ENCODE results near the gene MAPRE2.

The MAPRE2 gene

GRCh38 chr18:35118641-35119040 lies 77.4 kb downstream of the MAPRE2 start:
- no peak for DNase-seq (ENCODE audit: low read depth in 1 of 2, low spot score in 1 of 2)

- no peak for DNase-seq (ENCODE audit: low read depth in 1 of 2, low spot score in 1 of 2)
These were observed 79.8 kb downstream of the MAPRE2 start for GRCh38 chr18:35121038-35121437.

GRCh38 chr18:35121531-35121930 lies 80.3 kb downstream of the MAPRE2 start:
- DNase-seq (ENCODE audit: low read depth in 1 of 2, low spot score in 1 of 2), result no peak

GRCh38 chr18:35122586-35123224 lies 81.5 kb downstream of the MAPRE2 start:
- no peak for DNase-seq (ENCODE audit: low read depth in 1 of 2, low spot score in 1 of 2)

GRCh38 chr18:35123811-35124210 lies 82.6 kb downstream of the MAPRE2 start:
- no peak for DNase-seq (ENCODE audit: low read depth in 1 of 2, low spot score in 1 of 2)

- no peak for DNase-seq (ENCODE audit: low read depth in 1 of 2, low spot score in 1 of 2)
These were observed 86.0 kb downstream of the MAPRE2 start for GRCh38 chr18:35127201-35127600.

GRCh38 chr18:35128675-35129074 lies 87.5 kb downstream of the MAPRE2 start:
- DNase-seq (ENCODE audit: low read depth in 1 of 2, low spot score in 1 of 2), result no peak

- DNase-seq (ENCODE audit: low read depth in 1 of 2, low spot score in 1 of 2), result no peak
These were observed 89.0 kb downstream of the MAPRE2 start for GRCh38 chr18:35130236-35130635.

- DNase-seq (ENCODE audit: low read depth in 1 of 2, low spot score in 1 of 2), result no peak
These were observed 90.3 kb downstream of the MAPRE2 start for GRCh38 chr18:35131387-35132020.

- no peak for DNase-seq (ENCODE audit: low read depth in 1 of 2, low spot score in 1 of 2)
These were observed 91.0 kb downstream of the MAPRE2 start for GRCh38 chr18:35132021-35132902.

- no peak for DNase-seq (ENCODE audit: low read depth in 1 of 2, low spot score in 1 of 2)
These were observed 93.0 kb downstream of the MAPRE2 start for GRCh38 chr18:35134190-35134730.

GRCh38 chr18:35134791-35135531 lies 93.7 kb downstream of the MAPRE2 start:
- no peak for DNase-seq (ENCODE audit: low read depth in 1 of 2, low spot score in 1 of 2)

- no peak for DNase-seq (ENCODE audit: low read depth in 1 of 2, low spot score in 1 of 2)
These were observed 95.0 kb downstream of the MAPRE2 start for GRCh38 chr18:35136248-35136647.

- no peak for DNase-seq (ENCODE audit: low read depth in 1 of 2, low spot score in 1 of 2)
These were observed 95.7 kb downstream of the MAPRE2 start for GRCh38 chr18:35136885-35137284.

- no peak for DNase-seq (ENCODE audit: low read depth in 1 of 2, low spot score in 1 of 2)
These were observed 96.4 kb downstream of the MAPRE2 start for GRCh38 chr18:35137632-35138031.

GRCh38 chr18:35138773-35139172 lies 97.6 kb downstream of the MAPRE2 start:
- no peak for DNase-seq (ENCODE audit: low read depth in 1 of 2, low spot score in 1 of 2)

- DNase-seq (ENCODE audit: low read depth in 1 of 2, low spot score in 1 of 2), result no peak
These were observed 98.3 kb downstream of the MAPRE2 start for GRCh38 chr18:35139517-35139916.

- DNase-seq (ENCODE audit: low read depth in 1 of 2, low spot score in 1 of 2), result no peak
These were observed 99.9 kb downstream of the MAPRE2 start for GRCh38 chr18:35141077-35141476.

GRCh38 chr18:35141567-35142274 lies 100.5 kb downstream of the MAPRE2 start:
- no peak for DNase-seq (ENCODE audit: low read depth in 1 of 2, low spot score in 1 of 2)

GRCh38 chr18:35142275-35142615 lies 101.0 kb downstream of the MAPRE2 start:
- no peak for DNase-seq (ENCODE audit: low read depth in 1 of 2, low spot score in 1 of 2)

All from activated T-helper 1 cell treated with anti-CD3 and anti-CD28 coated beads, Interleukin-2, amount 50 U/mL, for 16 hours (primary cell).